ENCODE measurements around the gene MAGI1. TPM values are rescaled to one million over a fixed set of nuclear protein-coding genes. Genes with fewer than 3 reads are reported as not detected.

The MAGI1 gene
- polyA plus RNA-seq, 1 of the 3 experiments (the other 2 are of a cell fraction), result 10.3 TPM

DNA sequence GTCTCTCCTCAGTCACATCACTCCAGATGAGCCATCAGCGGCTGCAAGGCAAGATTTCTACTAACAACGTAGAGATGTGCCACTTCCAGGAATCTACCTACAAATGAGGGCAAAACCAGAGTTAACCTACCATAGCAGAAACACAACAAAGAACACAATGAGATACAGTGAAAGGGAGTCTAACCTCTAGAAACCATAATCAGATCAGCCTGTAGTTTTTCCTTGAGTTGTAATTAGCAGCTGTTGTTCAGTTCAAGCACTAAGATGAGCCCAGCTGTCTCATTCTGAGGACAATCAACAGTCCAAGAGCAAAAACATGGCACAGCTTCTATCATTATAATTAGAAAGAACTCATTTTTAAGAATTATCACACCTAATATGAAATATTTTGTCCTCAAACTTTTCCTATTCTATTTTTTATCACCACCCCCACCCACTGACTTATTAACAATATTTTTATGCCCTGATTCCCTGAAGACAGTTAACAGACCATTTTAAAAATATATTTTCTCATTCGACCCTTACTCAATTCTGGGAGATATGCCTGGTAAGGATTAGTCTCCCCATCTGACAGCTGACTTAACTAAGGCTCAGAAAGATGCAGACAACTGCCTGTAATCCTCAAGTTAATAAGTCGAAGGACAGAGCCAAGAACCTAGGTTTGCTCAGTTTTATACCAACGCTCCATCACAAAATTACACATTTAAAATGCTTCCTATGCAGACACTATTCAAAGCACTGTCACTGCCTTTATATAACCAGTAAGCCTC lies 50.1 kb downstream of the MAGI1 start:
- ChIA-PET CTCF (interaction anchor here (1.2 to 1.3 kb wide), 2 partner anchors 12 to 31 kb away, joined by 3 read pairs; no protein-coding TSS in a partner anchor), POLR2A (no interaction called here)
- 93% methylated on average over 5 of the region's 5 CpGs for WGBS (ENCODE audit: low lambda C conversion rate)
- no peak overlapping the region for H3K4me2 ChIP-seq
- H3K4me3 ChIP-seq (ENCODE audit: low read depth in 2 of 2, low read length in 1 of 2), result no peak overlapping the region
- no peak overlapping the region for H2AFZ ChIP-seq (ENCODE audit: low read depth)
- no peaks in the 10 kb centered on the region for H3K36me3 ChIP-seq (replicated peaks in 1 of 2; ENCODE audit: control insufficient read depth in 1 of 2, insufficient read depth in 2 of 2, low read length in 1 of 2)
- H3K79me2 ChIP-seq (ENCODE audit: insufficient read depth), result peaks cover 35% of the 10 kb centered on the region; the same call in 1 of the 2 replicates
- H3K9ac ChIP-seq, result no peak overlapping the region
- no peak for DNase-seq
- no peaks in the 10 kb centered on the region for H3K27me3 ChIP-seq (ENCODE audit: insufficient read depth)
- H3K4me1 ChIP-seq (ENCODE audit: control insufficient read depth in 1 of 2, insufficient read depth in 2 of 2, low read depth in 1 of 2, low read length in 1 of 2), result no peaks in the 10 kb centered on the region; a peak in 1 of 4 replicates
- no peaks in the 10 kb centered on the region for H3K9me2 ChIP-seq
- TF ChIP-seq USF1 (IDR thresholded peaks at IDR 0.05; ENCODE audit: borderline replicate concordance, low read depth) (no peak), NFIC (IDR thresholded peaks at IDR 0.05; ENCODE audit: borderline replicate concordance) (no peak), USF2 (IDR thresholded peaks at IDR 0.05; ENCODE audit: borderline replicate concordance, low read depth, low read length) (no peak), RCOR1 (IDR thresholded peaks at IDR 0.05; ENCODE audit: low read length) (no peak), FOSL2 (IDR thresholded peaks at IDR 0.05; ENCODE audit: borderline replicate concordance, low read depth) (no peak), SMC3 (IDR thresholded peaks at IDR 0.05; ENCODE audit: low read depth, low read length) (no peak), MEF2A (IDR thresholded peaks at IDR 0.05; ENCODE audit: borderline replicate concordance, low read depth) (no peak)
- TF ChIP-seq, protein P1, sequence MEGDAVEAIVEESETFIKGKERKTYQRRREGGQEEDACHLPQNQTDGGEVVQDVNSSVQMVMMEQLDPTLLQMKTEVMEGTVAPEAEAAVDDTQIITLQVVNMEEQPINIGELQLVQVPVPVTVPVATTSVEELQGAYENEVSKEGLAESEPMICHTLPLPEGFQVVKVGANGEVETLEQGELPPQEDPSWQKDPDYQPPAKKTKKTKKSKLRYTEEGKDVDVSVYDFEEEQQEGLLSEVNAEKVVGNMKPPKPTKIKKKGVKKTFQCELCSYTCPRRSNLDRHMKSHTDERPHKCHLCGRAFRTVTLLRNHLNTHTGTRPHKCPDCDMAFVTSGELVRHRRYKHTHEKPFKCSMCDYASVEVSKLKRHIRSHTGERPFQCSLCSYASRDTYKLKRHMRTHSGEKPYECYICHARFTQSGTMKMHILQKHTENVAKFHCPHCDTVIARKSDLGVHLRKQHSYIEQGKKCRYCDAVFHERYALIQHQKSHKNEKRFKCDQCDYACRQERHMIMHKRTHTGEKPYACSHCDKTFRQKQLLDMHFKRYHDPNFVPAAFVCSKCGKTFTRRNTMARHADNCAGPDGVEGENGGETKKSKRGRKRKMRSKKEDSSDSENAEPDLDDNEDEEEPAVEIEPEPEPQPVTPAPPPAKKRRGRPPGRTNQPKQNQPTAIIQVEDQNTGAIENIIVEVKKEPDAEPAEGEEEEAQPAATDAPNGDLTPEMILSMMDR (IDR thresholded peaks at IDR 0.05), result no peak
- H4K20me1 ChIP-seq (ENCODE audit: insufficient read depth), result peaks cover 3% of the 10 kb centered on the region; the same call in 1 of the 2 replicates
- H3K9me3 ChIP-seq, result no peaks in the 10 kb centered on the region
- H3K27ac ChIP-seq (ENCODE audit: low read depth in 2 of 2, low read length in 1 of 2), result no peak overlapping the region
- no peaks in the 10 kb centered on the region for H3F3A ChIP-seq (replicated peaks; ENCODE audit: insufficient read depth)

DNA sequence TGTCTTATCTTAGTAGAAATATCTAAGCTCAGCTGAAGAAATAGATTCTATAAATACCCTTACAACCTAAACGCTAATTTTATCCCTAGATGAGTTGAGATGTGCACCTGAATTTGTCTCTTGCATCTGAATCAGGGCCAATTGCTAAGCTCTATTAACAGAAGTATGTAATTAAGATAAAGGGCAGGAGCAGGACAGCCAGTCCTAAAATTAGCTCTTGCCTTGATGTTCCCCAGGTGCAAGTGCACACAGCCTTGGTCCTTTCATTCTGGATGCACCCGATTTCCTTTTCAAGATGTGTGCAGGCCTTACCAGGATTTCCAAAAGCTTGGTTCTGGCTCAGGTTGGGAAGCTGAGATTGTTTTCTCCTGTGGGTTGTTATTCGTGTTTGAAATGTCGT lies 52.4 kb downstream of the MAGI1 start:
- H3K9me3 ChIP-seq, result no peaks in the 10 kb centered on the region
- CTCF ChIA-PET, result interaction anchor here (1.6 kb wide), 1 partner anchor 152 kb away, joined by 3 read pairs; no protein-coding TSS in a partner anchor
- H3K4me1 ChIP-seq (ENCODE audit: control insufficient read depth in 1 of 2, insufficient read depth in 2 of 2, low read depth in 1 of 2, low read length in 1 of 2), result no peaks in the 10 kb centered on the region; a peak in 1 of 4 replicates
- H3K4me3 ChIP-seq (ENCODE audit: low read depth in 2 of 2, low read length in 1 of 2), result no peak overlapping the region
- 98% methylated on average over 4 of the region's 4 CpGs for WGBS (ENCODE audit: low lambda C conversion rate)
- no peak for DNase-seq
- H3K9ac ChIP-seq, result no peak overlapping the region
- no peaks in the 10 kb centered on the region for H3K9me2 ChIP-seq
- no peaks in the 10 kb centered on the region for H3K36me3 ChIP-seq (replicated peaks in 1 of 2; ENCODE audit: control insufficient read depth in 1 of 2, insufficient read depth in 2 of 2, low read length in 1 of 2)
- H3K79me2 ChIP-seq (ENCODE audit: insufficient read depth), result peaks cover 19% of the 10 kb centered on the region; the same call in 1 of the 2 replicates
- no peak overlapping the region for H3K27ac ChIP-seq (ENCODE audit: low read depth in 2 of 2, low read length in 1 of 2)
- POLR2A ChIA-PET, result no interaction called here
- no peak for TF ChIP-seq EP300 (IDR thresholded peaks at IDR 0.05; ENCODE audit: borderline replicate concordance in 1 of 2, low read depth in 1 of 2, low read length in 1 of 2)
- TF ChIP-seq RAD21 (IDR thresholded peaks at IDR 0.05; ENCODE audit: low read length), result no peak
- TF ChIP-seq SIN3A (IDR thresholded peaks at IDR 0.05; ENCODE audit: borderline replicate concordance, low read depth, low read length), result no peak
- TF ChIP-seq TCF12 (IDR thresholded peaks at IDR 0.05), result no peak
- TF ChIP-seq NRF1 (IDR thresholded peaks at IDR 0.05; ENCODE audit: low read depth, low read length), result no peak
- TF ChIP-seq NFIC (IDR thresholded peaks at IDR 0.05; ENCODE audit: borderline replicate concordance), result no peak
- TF ChIP-seq, protein P2, sequence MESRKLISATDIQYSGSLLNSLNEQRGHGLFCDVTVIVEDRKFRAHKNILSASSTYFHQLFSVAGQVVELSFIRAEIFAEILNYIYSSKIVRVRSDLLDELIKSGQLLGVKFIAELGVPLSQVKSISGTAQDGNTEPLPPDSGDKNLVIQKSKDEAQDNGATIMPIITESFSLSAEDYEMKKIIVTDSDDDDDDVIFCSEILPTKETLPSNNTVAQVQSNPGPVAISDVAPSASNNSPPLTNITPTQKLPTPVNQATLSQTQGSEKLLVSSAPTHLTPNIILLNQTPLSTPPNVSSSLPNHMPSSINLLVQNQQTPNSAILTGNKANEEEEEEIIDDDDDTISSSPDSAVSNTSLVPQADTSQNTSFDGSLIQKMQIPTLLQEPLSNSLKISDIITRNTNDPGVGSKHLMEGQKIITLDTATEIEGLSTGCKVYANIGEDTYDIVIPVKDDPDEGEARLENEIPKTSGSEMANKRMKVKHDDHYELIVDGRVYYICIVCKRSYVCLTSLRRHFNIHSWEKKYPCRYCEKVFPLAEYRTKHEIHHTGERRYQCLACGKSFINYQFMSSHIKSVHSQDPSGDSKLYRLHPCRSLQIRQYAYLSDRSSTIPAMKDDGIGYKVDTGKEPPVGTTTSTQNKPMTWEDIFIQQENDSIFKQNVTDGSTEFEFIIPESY (IDR thresholded peaks at IDR 0.05; ENCODE audit: borderline replicate concordance, low read depth), result no peak
- TF ChIP-seq USF1 (IDR thresholded peaks at IDR 0.05; ENCODE audit: borderline replicate concordance, low read depth), result no peak
- no peak for TF ChIP-seq GABPA (IDR thresholded peaks at IDR 0.05; ENCODE audit: low read depth)
- TF ChIP-seq EZH2phosphoT487 (IDR thresholded peaks at IDR 0.05; ENCODE audit: borderline replicate concordance, low read depth), result no peak
- no peak for TF ChIP-seq MEF2A (IDR thresholded peaks at IDR 0.05; ENCODE audit: borderline replicate concordance, low read depth)
- TF ChIP-seq POLR2AphosphoS5 (IDR thresholded peaks at IDR 0.05; ENCODE audit: low read depth, low read length), result no peak
- TF ChIP-seq, protein P3, sequence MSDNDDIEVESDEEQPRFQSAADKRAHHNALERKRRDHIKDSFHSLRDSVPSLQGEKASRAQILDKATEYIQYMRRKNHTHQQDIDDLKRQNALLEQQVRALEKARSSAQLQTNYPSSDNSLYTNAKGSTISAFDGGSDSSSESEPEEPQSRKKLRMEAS (IDR thresholded peaks at IDR 0.05; ENCODE audit: low read depth), result no peak
- no peak for TF ChIP-seq FOXM1 (IDR thresholded peaks at IDR 0.05; ENCODE audit: low read depth)
- no peaks in the 10 kb centered on the region for H4K20me1 ChIP-seq (ENCODE audit: insufficient read depth)
- H3F3A ChIP-seq (replicated peaks; ENCODE audit: insufficient read depth), result no peaks in the 10 kb centered on the region
- no peak overlapping the region for H3K4me2 ChIP-seq
- no peak overlapping the region for H2AFZ ChIP-seq (ENCODE audit: low read depth)
- no peaks in the 10 kb centered on the region for H3K27me3 ChIP-seq (ENCODE audit: insufficient read depth)

All from SK-N-SH (cell line).